Mucosa of stomach (tissue), 1 donor: ENCODE data around the gene TRIAP1.
A peak's percentile ranks its signal among the peaks of the same experiment; 100 is the strongest.

Experiments
- H3K27me3 ChIP-seq: one replicate; pipeline ENCODE4 v1.7.0; 2013; ENCODE audit warnings: mild to moderate bottlenecking, low read length; ENCODE audit not compliant: control insufficient read depth, insufficient read depth
- H3K36me3 ChIP-seq: one replicate; pipeline ENCODE4 v1.7.0; 2013; ENCODE audit warnings: low read length; ENCODE audit not compliant: control insufficient read depth, insufficient read depth
- H3K4me1 ChIP-seq: one replicate; pipeline ENCODE4 v1.7.0; 2013; ENCODE audit warnings: mild to moderate bottlenecking, low read length; ENCODE audit not compliant: control insufficient read depth, insufficient read depth
- H3K4me3 ChIP-seq: one replicate; pipeline ENCODE4 v1.7.0; 2013; ENCODE audit warnings: low read length
- H3K9ac ChIP-seq: one replicate; pipeline ENCODE4 v1.7.0; 2013; ENCODE audit warnings: mild to moderate bottlenecking, low read length, moderate library complexity
- H3K9me3 ChIP-seq: one replicate; pipeline ENCODE4 v1.7.0; 2013; ENCODE audit warnings: mild to moderate bottlenecking, low read length, moderate library complexity; ENCODE audit not compliant: control insufficient read depth
- donor health status: Pancreatic carcinoma.

TRIAP1 gene

GRCh38 chr12:120439646-120440247 is 6.4 kb downstream of the TRIAP1 start:
- H3K27me3 ChIP-seq: no peaks in the 10 kb centered on the region
- H3K4me1 ChIP-seq: peaks cover 14% of the 10 kb centered on the region
- no peaks in the 10 kb centered on the region for H3K9me3 ChIP-seq
- H3K4me3 ChIP-seq: no peak overlapping the region
- no peak overlapping the region for H3K9ac ChIP-seq
- no peaks in the 10 kb centered on the region for H3K36me3 ChIP-seq

- Histone ChIP-seq H3K9ac (peak overlapping the region; percentile 81), H3K27me3 (no peaks in the 10 kb centered on the region), H3K4me1 (peaks cover 14% of the 10 kb centered on the region), H3K36me3 (no peaks in the 10 kb centered on the region), H3K9me3 (no peaks in the 10 kb centered on the region), H3K4me3 (peak overlapping the region; percentile 26)
Measured at GRCh38 chr12:120438495-120439198, 7.5 kb downstream of the TRIAP1 start.

GRCh38 chr12:120437735-120438494 is 8.3 kb downstream of the TRIAP1 start, which contains the start of gene COX6A1:
Gene COX6A1 (plus strand): TSS chr12:120438113. CDS start chr12:120438127, 14 bp downstream.
- H3K27me3 ChIP-seq: no peaks in the 10 kb centered on the region
- peak within 1 kb of the TSS; percentile 26 for H3K4me3 ChIP-seq
- H3K4me1 ChIP-seq: peaks cover 14% of the 10 kb centered on the region
- H3K9ac ChIP-seq: peak within 1 kb of the TSS; percentile 81
- no peaks in the 10 kb centered on the region for H3K9me3 ChIP-seq
- H3K36me3 ChIP-seq: no peaks in the 10 kb centered on the region

- H3K36me3 ChIP-seq: no peaks in the 10 kb centered on the region
- no peak overlapping the region for H3K4me3 ChIP-seq
- H3K27me3 ChIP-seq: no peaks in the 10 kb centered on the region
- no peaks in the 10 kb centered on the region for H3K4me1 ChIP-seq
- H3K9me3 ChIP-seq: no peaks in the 10 kb centered on the region
- H3K9ac ChIP-seq: no peak overlapping the region
Measured at GRCh38 chr12:120432772-120433525, 13.2 kb downstream of the TRIAP1 start.

GRCh38 chr12:120429368-120429767 is 16.8 kb downstream of the TRIAP1 start:
- no peaks in the 10 kb centered on the region for H3K27me3 ChIP-seq
- H3K4me1 ChIP-seq: no peaks in the 10 kb centered on the region
- no peak overlapping the region for H3K4me3 ChIP-seq
- H3K9me3 ChIP-seq: no peaks in the 10 kb centered on the region
- H3K36me3 ChIP-seq: no peaks in the 10 kb centered on the region
- no peak overlapping the region for H3K9ac ChIP-seq

GRCh38 chr12:120428597-120429229 is 17.5 kb downstream of the TRIAP1 start:
- no peaks in the 10 kb centered on the region for H3K36me3 ChIP-seq
- H3K4me3 ChIP-seq: no peak overlapping the region
- no peak overlapping the region for H3K9ac ChIP-seq
- H3K9me3 ChIP-seq: no peaks in the 10 kb centered on the region
- H3K4me1 ChIP-seq: no peaks in the 10 kb centered on the region
- no peaks in the 10 kb centered on the region for H3K27me3 ChIP-seq

- no peaks in the 10 kb centered on the region for H3K36me3 ChIP-seq
- H3K27me3 ChIP-seq: no peaks in the 10 kb centered on the region
- no peaks in the 10 kb centered on the region for H3K9me3 ChIP-seq
- no peaks in the 10 kb centered on the region for H3K4me1 ChIP-seq
- no peak overlapping the region for H3K4me3 ChIP-seq
- no peak overlapping the region for H3K9ac ChIP-seq
Measured at GRCh38 chr12:120425797-120426196, 20.4 kb downstream of the TRIAP1 start.

GRCh38 chr12:120422892-120423456 is 23.2 kb downstream of the TRIAP1 start:
- Histone ChIP-seq H3K9me3 (no peaks in the 10 kb centered on the region), H3K36me3 (no peaks in the 10 kb centered on the region), H3K4me3 (no peak overlapping the region), H3K4me1 (no peaks in the 10 kb centered on the region), H3K9ac (no peak overlapping the region), H3K27me3 (no peaks in the 10 kb centered on the region)

GRCh38 chr12:120421701-120422100 is 24.5 kb downstream of the TRIAP1 start:
- Histone ChIP-seq H3K9ac (no peak overlapping the region), H3K36me3 (no peaks in the 10 kb centered on the region), H3K9me3 (no peaks in the 10 kb centered on the region), H3K27me3 (no peaks in the 10 kb centered on the region), H3K4me1 (no peaks in the 10 kb centered on the region), H3K4me3 (no peak overlapping the region)

GRCh38 chr12:120417917-120418580 is 28.1 kb downstream of the TRIAP1 start:
- Histone ChIP-seq H3K27me3 (peaks cover 4% of the 10 kb centered on the region), H3K9ac (no peak overlapping the region), H3K4me3 (no peak overlapping the region), H3K36me3 (no peaks in the 10 kb centered on the region), H3K9me3 (no peaks in the 10 kb centered on the region), H3K4me1 (no peaks in the 10 kb centered on the region)
